Right cardiac atrium (tissue), 5 donors: Measurements from ENCODE around the gene RAB4B. TPM values are rescaled to one million over a fixed set of nuclear protein-coding genes. Genes with fewer than 3 reads are reported as not detected.
"Not testable (repeated sequence)": the region's sequence is repeated elsewhere in the genome, so short reads cannot be mapped to it uniquely, and the experiment has no call there.

Experiments
- ATAC-seq, 2 donors: fragments of 200-7000 bp; cut with Tn5 transposase; one replicate each; pipeline versions ENCODE4 v1.8.0 to v1.9.1; 2020; ENCODE audit warnings: moderate library complexity in 2 of 2, mild to moderate bottlenecking in 1 of 2
- DNase-seq, 3 donors: peaks; one replicate each; pipeline ENCODE4 v3.0.0-alpha.2; 2020
- H3K27ac ChIP-seq: one replicate; pipeline ENCODE4 v1.5.1; 2013; ENCODE audit warnings: mild to moderate bottlenecking, low read length, control low read depth, moderate library complexity
- H3K27me3 ChIP-seq: one replicate; pipeline ENCODE4 v1.6.1; 2013; ENCODE audit not compliant: control insufficient read depth, insufficient read depth
- H3K4me1 ChIP-seq: one replicate; pipeline ENCODE4 v1.6.1; 2013; ENCODE audit warnings: low read length; ENCODE audit not compliant: control insufficient read depth, insufficient read depth
- H3K4me3 ChIP-seq: one replicate; pipeline ENCODE4 v1.5.1; 2013; ENCODE audit warnings: low read length, control low read depth
- H3K9me3 ChIP-seq: one replicate; pipeline ENCODE4 v1.6.1; 2013; ENCODE audit warnings: low read length; ENCODE audit not compliant: control insufficient read depth
- WGBS: extraction: QIAGEN DNeasy Blood & Tissue Kit; methylation state at CpG from one replicate; pipeline ENCODE4 v1.1.7; 2013; 5-methylcytosine and 5-hydroxymethylcytosine counted together
- intact Hi-C, 4 donors: fragments of 100-400 bp; cut with DNase I; formaldehyde crosslinking; loops; one replicate each; pipeline versions ENCODE4 v1.11.0 to v1.14.0; 2022 to 2023
- polyA plus RNA-seq: library from polyadenylated mRNA; stranded (reverse); fragments of 200-250 nt; gene quantifications from one replicate; pipeline ENCODE4 v1.2.3, GENCODE V29; 2013
- total RNA-seq, 4 donors: library from RNA; stranded (reverse); fragmentation: NEBNext Ultra II Directional; extraction: Animal tissue kit (Norgen Biotek cat#: 25700); gene quantifications; one replicate each; pipeline ENCODE4 v1.2.1, GENCODE V29; 2021
- donor health status: healthy with polysubstance abuse.
- donor health status: DM: no; HTN: yes; CAD: no.
- donor health status: DM: no; HTN: no; CAD: no.
- donor health status: DM: no; HTN: yes; CAD: no; lungs with severe emphysema.
- donor health status: DM: yes; HTN: yes; CAD: no.

RAB4B gene
- total and polyA plus RNA-seq, 5 donors, result 14.4 to 25.3 (median 15.9) TPM

DNA sequence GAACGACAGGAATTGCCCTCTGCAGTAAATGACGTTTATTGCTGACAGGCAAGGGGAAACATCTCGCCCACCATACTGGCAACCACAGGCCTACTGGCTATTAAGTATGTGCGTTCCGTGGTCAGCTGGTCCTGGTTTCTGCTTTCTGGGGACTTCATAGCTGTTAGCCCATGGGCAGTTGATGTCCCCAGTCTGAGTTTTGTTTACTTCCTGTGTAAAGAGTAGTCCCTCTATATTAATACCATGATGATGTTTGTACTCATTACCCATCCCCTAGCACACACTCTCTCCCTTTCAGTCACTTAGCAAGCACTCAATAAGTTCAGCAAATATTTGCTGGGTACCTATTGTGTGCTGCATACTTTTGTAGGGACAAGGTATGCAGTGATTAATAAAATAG, 9.2 kb upstream of the RAB4B start:
- ATAC-seq (no peak), DNase-seq (peak in 1 of 3 donors; percentile 11)
- Histone ChIP-seq H3K27ac (no peak overlapping the region), H3K4me3 (no peak overlapping the region), H3K27me3 (no peaks in the 10 kb centered on the region), H3K9me3 (no peaks in the 10 kb centered on the region), H3K4me1 (no peaks in the 10 kb centered on the region)
- intact Hi-C loops, result no loop called here
- 74% methylated on average over 5 of the region's 5 CpGs for WGBS

DNA sequence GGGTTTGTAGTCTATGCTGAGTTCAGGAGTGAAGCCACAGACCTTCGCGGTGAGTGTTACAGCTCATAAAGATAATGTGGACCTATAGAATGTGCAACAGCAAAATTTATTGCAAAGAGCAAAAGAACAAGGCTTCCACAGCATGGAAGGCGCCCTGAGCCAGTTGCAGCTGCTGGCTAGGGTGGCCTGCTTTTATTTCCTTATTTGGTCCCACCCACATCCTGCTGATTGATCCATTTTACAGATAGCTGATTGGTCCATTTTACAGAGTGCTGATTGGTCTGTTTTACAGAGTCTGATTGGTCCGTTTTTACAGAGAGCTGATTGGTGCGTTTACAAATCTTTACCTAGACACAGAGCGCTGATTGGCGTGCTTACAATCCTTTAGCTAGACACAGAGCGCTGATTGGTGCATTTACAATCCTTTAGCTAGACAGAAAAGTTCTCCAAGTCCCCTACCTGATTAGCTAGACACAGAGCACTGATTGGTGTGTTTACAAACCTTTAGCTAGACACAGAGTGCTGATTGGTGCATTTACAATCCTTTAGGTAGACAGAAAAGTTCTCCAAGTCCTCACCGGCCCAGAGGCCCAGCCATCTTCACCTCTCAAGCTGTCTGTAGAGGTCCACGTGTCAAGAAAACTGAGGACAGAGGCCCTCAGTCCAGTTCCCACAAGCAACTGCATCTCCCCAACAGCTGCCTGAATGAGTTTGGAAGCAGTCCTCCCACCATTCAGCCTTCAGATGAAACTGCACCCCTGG, 6.8 kb upstream of the RAB4B start:
- WGBS, result 95% methylated on average over 10 of the region's 10 CpGs
- H3K27ac ChIP-seq, intact Hi-C loops, H3K27me3 ChIP-seq, H3K4me3 ChIP-seq, ATAC-seq, H3K4me1 ChIP-seq, H3K9me3 ChIP-seq: not testable (repeated sequence)
- peak in 1 of 3 donors; percentile 19 for DNase-seq

DNA sequence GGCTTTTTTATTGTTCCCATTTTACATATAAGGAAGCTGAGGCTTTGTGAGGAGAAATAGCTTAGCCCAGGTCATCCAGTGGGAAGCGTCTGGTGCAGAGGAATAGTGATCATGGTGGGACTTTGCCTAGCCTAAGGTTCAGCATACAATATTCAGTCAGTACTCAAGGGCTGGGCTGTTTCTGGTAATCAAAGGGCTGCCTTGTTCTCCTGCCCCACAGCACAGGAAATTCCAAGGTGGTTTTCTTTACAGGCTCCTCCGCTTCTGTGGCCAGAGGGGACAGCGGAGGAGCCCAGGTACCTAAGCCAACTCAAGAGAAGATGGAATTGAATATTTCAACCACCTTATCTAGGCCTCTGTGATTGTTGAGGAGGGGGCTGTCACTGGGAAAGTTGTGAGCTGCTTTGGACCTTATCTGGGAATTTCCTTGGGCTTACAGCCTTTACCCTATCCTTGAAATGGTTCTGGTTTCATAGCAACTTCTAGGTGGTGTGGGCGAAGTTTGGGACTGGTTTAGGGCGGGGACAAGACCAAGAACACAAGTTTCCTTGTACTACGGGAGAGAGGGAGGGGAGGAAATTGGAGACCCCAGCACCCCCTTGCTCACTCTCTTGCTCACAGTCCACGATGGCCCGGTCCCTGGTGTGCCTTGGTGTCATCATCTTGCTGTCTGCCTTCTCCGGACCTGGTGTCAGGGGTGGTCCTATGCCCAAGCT, 3.0 kb upstream of the RAB4B start, which contains the start of gene MIA:
Gene MIA (plus strand): TSS at position 606 of the 716 bp plus-strand sequence. CDS start 22 bp downstream, at position 628.
- Histone ChIP-seq H3K27me3 (no peaks in the 10 kb centered on the region), H3K9me3 (no peaks in the 10 kb centered on the region), H3K27ac (no peak within 1 kb of the TSS), H3K4me3 (no peak within 1 kb of the TSS), H3K4me1 (peaks cover 4% of the 10 kb centered on the region)
- no peak for ATAC-seq
- intact Hi-C loops, result no loop called here
- no peak for DNase-seq
- WGBS, result 83% methylated on average over 9 of the region's 9 CpGs

GRCh38 chr19:40775632-40776022, 2.4 kb upstream of the RAB4B start:
- H3K4me1 ChIP-seq, result peaks cover 4% of the 10 kb centered on the region
- no peak overlapping the region for H3K4me3 ChIP-seq
- intact Hi-C loops, result no loop called here
- H3K27ac ChIP-seq, result no peak overlapping the region
- H3K27me3 ChIP-seq, result no peaks in the 10 kb centered on the region
- no peaks in the 10 kb centered on the region for H3K9me3 ChIP-seq
- 88% methylated on average over 10 of the region's 10 CpGs for WGBS
- no peak for ATAC-seq
- DNase-seq, result peak in 2 of 3 donors; percentile 39 to 57

- Histone ChIP-seq H3K4me3 (no peak overlapping the region), H3K4me1 (peaks cover 4% of the 10 kb centered on the region), H3K27ac (no peak overlapping the region), H3K9me3 (no peaks in the 10 kb centered on the region), H3K27me3 (no peaks in the 10 kb centered on the region)
- intact Hi-C loops, result no loop called here
- peak in 1 of 3 donors; percentile 11 for DNase-seq
- no peak for ATAC-seq
- WGBS, result 79% methylated on average over 7 of the region's 7 CpGs
Measured at GRCh38 chr19:40776364-40776763, 1.7 kb upstream of the RAB4B start.

DNA sequence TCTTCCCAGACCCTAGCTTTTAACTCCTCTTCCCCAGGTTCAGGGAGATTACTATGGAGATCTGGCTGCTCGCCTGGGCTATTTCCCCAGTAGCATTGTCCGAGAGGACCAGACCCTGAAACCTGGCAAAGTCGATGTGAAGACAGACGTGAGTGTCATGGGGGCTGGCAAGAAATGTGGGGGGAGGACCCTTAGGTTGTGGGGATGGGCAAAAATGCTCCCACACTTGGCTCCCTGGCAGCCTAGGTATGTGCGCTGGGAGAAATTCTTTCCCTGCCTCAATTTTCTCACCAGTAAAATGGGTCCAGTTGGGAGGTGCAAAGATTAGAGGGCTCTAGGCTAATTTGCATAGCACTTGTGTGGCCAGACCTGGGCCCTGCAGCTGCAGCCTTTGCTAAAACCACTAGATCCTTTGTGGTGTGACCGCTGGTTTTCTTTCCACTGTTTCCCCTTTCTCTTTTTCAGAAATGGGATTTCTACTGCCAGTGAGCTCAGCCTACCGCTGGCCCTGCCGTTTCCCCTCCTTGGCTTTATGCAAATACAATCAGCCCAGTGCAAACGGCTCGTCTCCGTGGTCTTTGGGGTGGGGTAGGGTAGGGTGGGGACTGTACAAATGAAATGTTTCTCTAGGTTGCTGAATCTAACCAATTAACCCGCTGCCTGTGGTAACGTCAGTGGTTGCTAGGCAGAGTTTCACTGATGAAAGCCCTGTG, 959 bp upstream of the RAB4B start:
- Histone ChIP-seq H3K4me1 (peaks cover 4% of the 10 kb centered on the region), H3K9me3 (no peaks in the 10 kb centered on the region), H3K27ac (peak overlapping the region; percentile 99), H3K27me3 (no peaks in the 10 kb centered on the region), H3K4me3 (peak overlapping the region; percentile 65)
- whole genome bisulfite sequencing, result 12% methylated on average over 13 of the region's 13 CpGs
- intact Hi-C loops, result no loop called here
- peak; percentile 88 to 89 for ATAC-seq
- DNase-seq, result peak; percentile 83 to 92 (median 90)

DNA sequence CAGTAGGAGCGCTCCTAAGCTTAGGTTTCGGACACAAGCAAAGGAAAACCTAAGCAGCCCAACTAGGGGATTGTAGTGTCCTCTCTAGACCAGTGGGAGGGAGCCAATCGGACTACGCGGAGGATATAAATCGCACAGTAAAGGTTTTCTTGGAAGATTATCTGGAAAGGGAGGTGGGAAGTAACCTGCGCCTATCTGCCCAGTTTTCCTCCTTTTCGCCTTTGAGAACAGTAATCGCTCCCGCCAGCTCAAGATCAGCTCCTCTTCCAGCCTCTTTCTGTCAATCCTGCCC, 456 bp upstream of the RAB4B start:
- DNase-seq, result no peak

DNA sequence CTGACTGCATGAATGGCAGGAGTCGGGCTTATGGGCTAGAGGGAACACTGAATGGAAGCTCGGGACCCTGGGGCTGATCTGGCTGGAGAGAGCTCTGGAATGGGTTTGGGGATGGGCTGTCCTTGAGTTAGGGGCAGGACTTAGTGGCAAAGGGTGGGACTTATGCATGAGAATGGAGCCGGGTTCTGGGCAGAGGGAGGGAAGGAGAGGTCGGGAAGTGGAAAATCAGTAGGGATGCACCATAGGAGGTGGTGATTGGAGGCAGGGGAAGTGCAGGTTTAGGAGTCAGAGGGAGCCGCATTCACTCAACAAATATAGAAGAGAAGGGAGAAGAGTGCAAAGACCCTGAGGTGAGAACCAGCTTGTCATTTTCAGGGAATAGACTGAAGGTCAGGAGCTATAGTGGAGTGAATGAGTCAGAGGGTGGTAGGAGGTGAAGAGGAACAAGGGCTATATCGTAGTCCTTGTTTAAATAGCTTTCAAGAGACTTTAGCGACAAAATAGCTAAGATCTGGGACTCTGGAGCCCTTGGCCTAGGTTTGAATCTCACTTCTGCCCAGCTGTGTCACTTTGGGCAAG, 748 bp downstream of the RAB4B start:
- peak overlapping the region; percentile 75 for H3K4me3 ChIP-seq
- intact Hi-C loops, result no loop called here
- H3K27me3 ChIP-seq, result no peaks in the 10 kb centered on the region
- H3K9me3 ChIP-seq, result no peaks in the 10 kb centered on the region
- ATAC-seq (no peak), DNase-seq (no peak)
- H3K27ac ChIP-seq, result peak overlapping the region; percentile 96
- WGBS, result 9% methylated on average over 7 of the region's 7 CpGs
- H3K4me1 ChIP-seq, result peaks cover 4% of the 10 kb centered on the region

More for the DNA sequence above, 456 bp upstream of the RAB4B start:
- H3K27me3 ChIP-seq, result no peaks in the 10 kb centered on the region
- no peaks in the 10 kb centered on the region for H3K9me3 ChIP-seq
- under 1% methylated on average over 10 of the region's 10 CpGs for whole genome bisulfite sequencing
- peak overlapping the region; percentile 65 for H3K4me3 ChIP-seq
- no peak for ATAC-seq
- H3K4me1 ChIP-seq, result peaks cover 4% of the 10 kb centered on the region
- intact Hi-C loops, result no loop called here
- H3K27ac ChIP-seq, result peak overlapping the region; percentile 99

- intact Hi-C loops, result no loop called here
- WGBS, result 96% methylated on average over 5 of the region's 5 CpGs
- DNase-seq (no peak), ATAC-seq (no peak)
- no peaks in the 10 kb centered on the region for H3K27me3 ChIP-seq
- no peak overlapping the region for H3K4me3 ChIP-seq
- H3K9me3 ChIP-seq, result no peaks in the 10 kb centered on the region
- no peak overlapping the region for H3K27ac ChIP-seq
- H3K4me1 ChIP-seq, result peaks cover 4% of the 10 kb centered on the region
Measured at GRCh38 chr19:40780582-40780981, 2.5 kb downstream of the RAB4B start.

DNA sequence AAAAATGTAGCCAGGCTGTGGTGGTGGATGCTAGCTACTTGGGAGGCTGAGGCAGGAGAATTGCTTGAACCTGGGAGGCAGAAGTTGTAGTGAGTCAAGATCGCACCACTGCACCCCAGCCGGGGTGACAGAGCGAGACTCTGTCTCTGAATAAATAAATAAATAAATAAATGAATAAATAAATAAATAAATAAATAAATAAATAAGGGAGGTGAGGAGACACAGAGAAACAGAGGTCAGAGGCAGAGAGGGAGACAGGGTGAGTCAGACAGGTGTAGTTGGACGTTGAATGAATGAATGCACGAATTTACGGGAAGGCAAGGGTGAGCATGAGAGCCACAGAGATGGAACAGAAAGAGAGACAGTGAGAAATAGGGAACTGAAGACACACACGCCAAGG, 3.1 kb downstream of the RAB4B start:
- Histone ChIP-seq H3K27me3 (no peaks in the 10 kb centered on the region), H3K27ac (no peak overlapping the region), H3K9me3 (no peaks in the 10 kb centered on the region), H3K4me3 (no peak overlapping the region), H3K4me1 (peaks cover 4% of the 10 kb centered on the region)
- intact Hi-C loops, result no loop called here
- peak in 1 of 3 donors; percentile 7 for DNase-seq
- ATAC-seq, result no peak
- WGBS, result 94% methylated on average over 7 of the region's 7 CpGs

DNA sequence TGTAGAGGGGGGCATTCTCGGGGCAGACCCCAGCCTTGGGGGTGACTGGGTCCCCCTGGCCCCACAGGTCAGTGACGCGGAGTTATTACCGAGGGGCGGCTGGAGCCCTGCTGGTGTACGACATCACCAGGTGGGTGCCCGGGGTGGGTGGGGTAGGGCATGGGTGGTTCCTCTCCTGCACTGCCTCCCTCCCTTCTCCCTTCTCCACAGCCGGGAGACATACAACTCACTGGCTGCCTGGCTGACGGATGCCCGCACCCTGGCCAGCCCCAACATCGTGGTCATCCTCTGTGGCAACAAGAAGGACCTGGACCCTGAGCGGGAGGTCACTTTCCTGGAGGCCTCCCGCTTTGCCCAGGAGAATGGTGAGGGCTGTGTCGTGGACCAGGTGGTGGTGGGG, 5.7 kb downstream of the RAB4B start:
- WGBS, result 94% methylated on average over 14 of the region's 14 CpGs
- Histone ChIP-seq H3K4me1 (peaks cover 4% of the 10 kb centered on the region), H3K27ac (no peak overlapping the region), H3K4me3 (no peak overlapping the region), H3K27me3 (no peaks in the 10 kb centered on the region), H3K9me3 (no peaks in the 10 kb centered on the region)
- DNase-seq (peak in 1 of 3 donors; percentile 19), ATAC-seq (no peak)
- intact Hi-C loops, result no loop called here
